ENCODE results near the gene ADAMTS7. TPM values are rescaled to one million over a fixed set of nuclear protein-coding genes. Genes with fewer than 3 reads are reported as not detected.
"Not testable (repeated sequence)": the region's sequence is repeated elsewhere in the genome, so short reads cannot be mapped to it uniquely, and the experiment has no call there.

Gene ADAMTS7
- total and polyA plus RNA-seq, 2 of the 4 experiments (the other 2 are of a cell fraction): 1.4 to 12.6 TPM

- dilution Hi-C loops (cut with HindIII; ENCODE audit: low sequenced_read_pairs, unreplicated experiment); H4K5ac ChIP-seq (ENCODE audit: low read depth, low read length); DNase-seq; H4K8ac ChIP-seq (ENCODE audit: low read depth in 2 of 2, low read length in 2 of 2); H2BK15ac ChIP-seq (ENCODE audit: low read depth, low read length); H3K79me1 ChIP-seq (ENCODE audit: low read depth in 1 of 2, low read length in 2 of 2); H3K36me3 ChIP-seq (ENCODE audit: control insufficient read depth, insufficient read depth, low read length); H3K56ac ChIP-seq (ENCODE audit: extremely low read depth, insufficient read depth, low read length); H3K4me3 ChIP-seq (ENCODE audit: insufficient read depth, low read depth, low read length); H4K91ac ChIP-seq (ENCODE audit: insufficient read depth, low read depth, low read length); intact Hi-C loops (cut with micrococcal nuclease); H3K27ac ChIP-seq (ENCODE audit: insufficient read depth, low read length); H3K9me3 ChIP-seq (ENCODE audit: control insufficient read depth, insufficient read depth, low read length); H2AFZ ChIP-seq (replicated peaks; ENCODE audit: low read length, poor library complexity); H2BK120ac ChIP-seq (ENCODE audit: low read depth, low read length); H3K4me2 ChIP-seq (ENCODE audit: low read depth, low read length); H3K27me3 ChIP-seq (ENCODE audit: control insufficient read depth, insufficient read depth, low read length); POLR2A ChIA-PET (ENCODE audit: unreplicated experiment); in situ Hi-C loops (cut with MboI; ENCODE audit: low sequenced_read_pairs); BruUV-seq (replicated peaks); H2AK5ac ChIP-seq (ENCODE audit: low read depth, low read length); H2AK9ac ChIP-seq (replicated peaks; ENCODE audit: low read depth, low read length, poor library complexity); H3K18ac ChIP-seq (ENCODE audit: low read depth, low read length); H3K9me1 ChIP-seq (ENCODE audit: insufficient read depth, low read length); H3K4ac ChIP-seq (ENCODE audit: low read depth, low read length); H3K9ac ChIP-seq (ENCODE audit: low read depth, low read length); H2BK5ac ChIP-seq (ENCODE audit: low read depth, low read length, poor library complexity, severe bottlenecking); H3K23ac ChIP-seq (ENCODE audit: low read depth, low read length); H4K20me1 ChIP-seq (ENCODE audit: insufficient read depth, low read length); H3K14ac ChIP-seq (replicated peaks; ENCODE audit: low read depth, low read length); CTCF ChIA-PET; ATAC-seq (ENCODE audit: low read depth): not testable (repeated sequence)
- peaks cover 18% of the 10 kb centered on the region for H3K4me1 ChIP-seq (ENCODE audit: control insufficient read depth, insufficient read depth, low read length)
- no CpG with 5 or more reads among the region's 8 CpGs for WGBS, 2 experiments (ENCODE audit: extremely low coverage in 2 of 2, insufficient read length in 1 of 2)
- 0 out of 2 replicates have a peak overlapping the region, but pooled peaks have one; percentile 14 for H2BK20ac ChIP-seq (ENCODE audit: low read depth, low read length)
Measured at GRCh38 chr15:78758084-78758483, 53.2 kb downstream of the ADAMTS7 start.

Data from IMR-90 (cell line).